GM21515 (cell line): ENCODE measurements around the gene C2CD3.
"Not testable (repeated sequence)": the region's sequence is repeated elsewhere in the genome, so short reads cannot be mapped to it uniquely, and the experiment has no call there.

Experiments used
- ATAC-seq: cut with Tn5 transposase; IDR thresholded peaks from one replicate; pipeline ENCODE4 v1.9.1; 2021; ENCODE audit not compliant: unreplicated experiment

Gene C2CD3

DNA sequence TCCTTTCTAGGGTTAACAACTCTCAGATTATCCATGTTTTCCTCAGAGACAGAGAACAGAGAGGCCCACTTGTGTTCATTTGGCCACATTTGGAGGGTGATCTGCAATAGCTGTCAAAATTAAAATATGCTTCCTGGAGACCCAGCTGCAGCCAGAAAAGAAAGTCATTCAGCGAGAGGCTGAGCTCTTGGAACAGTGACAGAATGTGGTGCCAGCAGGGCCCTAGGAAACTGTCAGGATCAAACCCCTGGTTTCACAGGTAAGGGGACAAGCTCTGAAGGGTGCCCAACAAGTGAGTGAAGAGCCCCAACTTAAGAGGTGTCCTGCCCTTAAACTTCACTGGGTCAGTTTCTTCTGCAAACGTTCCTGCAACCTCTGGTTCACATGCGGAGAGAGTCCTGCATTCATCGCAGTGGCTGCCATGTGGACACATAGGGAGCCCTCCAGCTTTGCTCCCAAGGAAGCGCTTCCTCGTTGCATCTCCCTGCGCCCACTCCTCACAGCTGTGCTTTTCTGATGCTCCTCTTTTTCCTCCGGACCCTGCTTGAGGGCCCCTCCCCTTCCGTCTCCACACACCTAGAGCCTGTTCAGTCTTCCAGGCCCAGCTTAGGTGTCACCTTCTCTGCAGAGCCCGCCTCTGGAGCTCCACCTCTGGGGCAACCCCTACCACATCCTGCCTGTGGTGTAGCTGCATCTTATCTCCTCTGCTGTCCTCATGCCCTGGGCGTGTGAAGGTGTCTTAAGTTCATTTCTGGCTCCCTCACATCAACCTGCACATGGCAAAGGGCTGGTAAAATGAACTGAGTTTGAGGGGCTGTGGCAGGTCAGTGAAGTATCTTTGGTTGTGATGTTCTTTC, 165.8 kb downstream of the C2CD3 start:
- ATAC-seq: no peak

DNA sequence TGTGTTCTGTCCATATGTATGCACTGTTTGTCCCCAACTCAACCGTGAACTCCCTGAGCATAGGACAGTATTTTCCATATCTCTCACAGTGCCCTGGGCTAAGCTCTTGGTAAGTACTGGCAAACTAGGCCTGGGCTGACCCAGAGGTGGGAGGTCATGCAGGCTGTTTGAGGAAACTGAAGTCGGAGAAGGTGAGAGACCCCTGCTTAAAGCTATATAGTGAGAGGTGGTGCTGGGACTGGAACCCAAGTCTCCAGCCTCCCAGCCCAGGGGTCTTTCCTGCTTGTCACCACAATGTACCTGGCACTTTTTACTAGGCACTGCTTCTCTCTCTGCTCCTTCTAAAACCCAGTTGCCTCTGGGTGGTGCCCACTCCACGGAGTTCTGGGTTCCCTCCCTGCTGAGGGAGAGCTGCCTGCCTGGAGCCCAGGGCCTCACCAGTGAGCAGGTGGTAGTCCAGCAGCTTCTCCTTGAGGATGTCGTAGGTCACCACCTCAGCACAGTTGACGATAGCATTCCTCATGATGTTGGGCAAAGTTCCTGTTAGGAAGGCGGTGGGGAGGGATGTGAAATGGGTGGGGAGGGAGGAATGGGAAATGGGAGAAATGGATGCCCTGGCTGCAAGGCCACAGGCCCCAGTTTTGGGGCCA, 166.6 kb downstream of the C2CD3 start:
- ATAC-seq: no peak

DNA sequence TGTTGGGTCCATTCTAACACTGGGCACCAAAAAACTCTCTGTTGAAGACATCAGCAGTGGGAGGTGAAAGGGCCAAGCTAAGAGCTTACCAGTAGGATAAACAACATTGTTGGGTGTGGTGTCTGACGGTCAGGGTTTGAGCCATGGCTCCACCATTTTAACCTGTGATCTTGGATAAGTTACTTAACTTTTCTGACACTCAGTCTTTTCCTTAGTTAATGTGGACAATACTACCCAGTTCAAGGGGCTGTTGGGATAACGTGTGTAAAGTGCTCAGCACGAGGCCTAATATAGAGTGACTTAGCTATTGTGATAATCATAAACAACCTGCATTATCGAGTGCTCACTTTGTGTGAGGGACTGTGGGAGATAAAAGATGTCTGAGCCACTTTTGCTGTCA, 168.0 kb downstream of the C2CD3 start:
- ATAC-seq: no peak

DNA sequence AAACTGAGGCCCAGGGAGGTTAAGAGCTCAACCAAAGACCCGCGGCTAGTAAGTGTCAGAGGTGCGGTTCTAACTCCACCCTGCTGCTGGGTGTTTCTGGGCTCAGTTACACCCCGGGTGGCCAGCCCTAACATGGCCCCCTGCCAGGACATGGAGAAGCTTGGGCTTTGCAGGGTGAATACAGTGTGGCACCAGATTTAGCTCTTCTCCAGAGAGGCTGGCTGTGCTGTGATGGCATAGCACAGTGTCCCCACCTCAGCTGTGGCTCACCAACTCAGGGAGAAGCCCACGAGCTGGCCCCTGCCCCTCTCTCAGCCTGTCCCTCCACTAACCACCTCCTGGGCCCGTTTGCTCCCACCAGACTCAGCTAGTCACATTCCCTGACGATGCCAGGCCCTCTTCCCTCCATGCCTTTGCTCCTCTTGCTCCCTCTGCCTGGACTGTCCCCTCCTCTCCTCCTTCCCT, 168.9 kb downstream of the C2CD3 start:
- ATAC-seq: no peak

DNA sequence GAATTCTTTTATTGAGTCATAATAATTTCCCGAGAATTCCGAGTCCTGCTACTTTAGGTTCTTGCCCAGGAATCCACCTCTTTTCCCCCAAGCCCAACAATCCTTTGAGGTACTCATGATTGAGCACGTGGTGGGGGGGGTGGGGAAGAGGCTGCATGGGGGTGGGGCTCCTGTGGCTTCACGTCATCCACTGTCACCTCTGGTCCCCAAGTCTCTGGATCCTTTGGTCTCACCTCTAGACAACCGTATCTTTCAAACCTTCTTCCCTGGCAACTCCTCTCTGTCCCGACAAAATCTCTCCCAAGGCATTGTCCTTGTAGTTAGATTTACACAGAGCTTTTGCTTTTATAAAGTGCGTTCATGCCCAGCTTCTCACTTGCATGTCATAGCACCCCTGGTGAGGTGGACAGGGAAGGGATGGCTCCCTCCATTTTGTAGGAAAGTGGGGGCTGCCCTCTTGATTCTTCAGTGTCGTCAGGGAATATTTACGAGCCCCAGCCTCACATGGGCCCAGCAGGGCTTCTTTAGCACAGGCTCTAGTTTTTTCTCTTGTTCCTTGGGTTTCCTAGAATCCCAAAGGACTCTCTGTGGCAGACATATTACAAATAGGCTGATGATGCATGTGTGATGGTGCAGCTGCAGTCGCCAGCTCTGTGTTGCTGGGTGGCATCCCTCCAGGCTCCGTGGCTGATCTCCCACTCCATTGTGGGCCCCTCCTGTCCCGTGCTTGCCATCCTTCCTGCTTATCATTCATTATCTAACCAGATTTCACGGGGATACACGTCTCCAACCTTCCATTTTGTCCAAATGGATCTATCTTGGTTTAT, 170.3 kb downstream of the C2CD3 start:
- no peak for ATAC-seq

DNA sequence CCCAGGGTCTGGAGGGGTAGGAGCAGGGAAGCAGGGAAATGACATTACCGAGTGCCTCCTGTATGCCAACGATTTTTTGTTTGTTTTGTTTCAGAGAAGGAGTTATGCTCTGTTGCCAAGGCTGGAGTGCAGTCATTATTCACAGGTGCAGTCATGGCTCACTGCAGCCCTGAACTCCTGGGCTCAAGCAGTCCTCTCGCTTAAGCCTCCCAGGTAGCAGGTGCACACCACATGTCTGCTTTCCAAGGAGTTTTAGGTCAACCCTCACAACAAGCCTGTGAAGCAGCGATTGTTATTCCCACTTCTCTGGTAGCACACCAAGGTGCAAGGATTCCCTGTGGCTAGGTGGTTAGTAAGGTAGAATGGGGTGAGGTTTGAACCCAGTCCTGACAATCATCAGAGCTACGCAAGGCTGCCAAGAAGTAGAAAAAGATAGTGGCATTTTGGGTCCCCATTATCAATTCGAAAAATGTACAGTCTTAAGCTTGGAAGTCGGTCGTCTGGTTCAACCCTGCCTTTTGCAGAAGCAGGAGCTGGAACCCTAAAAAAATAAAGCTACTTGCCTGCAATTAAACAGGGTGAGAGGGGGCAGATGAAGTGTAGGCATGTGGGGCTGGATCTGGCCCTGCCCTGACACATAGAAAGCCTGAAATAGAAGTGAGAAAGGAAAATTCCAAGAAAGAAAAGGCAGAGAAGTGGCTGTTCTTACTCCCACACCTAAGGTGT, 171.1 kb downstream of the C2CD3 start:
- ATAC-seq: no peak

DNA sequence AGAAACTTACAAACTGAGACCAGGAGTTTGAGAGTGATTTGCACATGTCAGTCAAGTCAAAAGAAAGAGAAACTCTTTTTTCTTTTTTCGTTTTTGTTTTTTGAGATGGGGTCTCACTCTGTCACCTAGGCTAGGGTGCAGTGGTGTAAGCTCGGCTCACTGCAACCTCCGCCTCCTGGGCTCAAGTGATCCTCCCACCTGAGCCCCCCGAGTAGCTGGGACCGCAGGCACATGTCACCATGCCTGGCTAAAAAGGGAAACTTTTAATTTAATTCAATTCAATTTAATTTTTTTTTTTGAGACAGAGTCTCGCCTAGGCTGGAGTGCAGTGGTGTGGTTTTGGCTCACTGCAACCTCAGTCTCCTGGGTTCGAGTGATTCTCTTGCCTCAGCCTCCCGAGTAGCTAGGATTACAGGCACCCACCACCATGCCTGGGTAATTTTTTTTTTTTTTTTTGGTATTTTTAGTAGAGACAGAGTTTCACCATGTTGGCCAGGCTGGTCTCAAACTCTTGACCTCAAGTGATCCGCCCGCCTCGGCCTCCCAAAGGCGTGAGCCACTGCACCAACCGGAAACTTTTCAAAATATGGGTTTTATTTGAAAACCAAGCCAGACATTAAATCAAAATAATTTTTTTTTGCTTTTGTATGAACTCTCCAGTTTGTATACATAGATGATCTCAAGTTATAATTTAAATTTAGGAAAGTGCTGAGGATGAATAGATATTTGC, 171.8 kb downstream of the C2CD3 start:
- ATAC-seq: no peak

DNA sequence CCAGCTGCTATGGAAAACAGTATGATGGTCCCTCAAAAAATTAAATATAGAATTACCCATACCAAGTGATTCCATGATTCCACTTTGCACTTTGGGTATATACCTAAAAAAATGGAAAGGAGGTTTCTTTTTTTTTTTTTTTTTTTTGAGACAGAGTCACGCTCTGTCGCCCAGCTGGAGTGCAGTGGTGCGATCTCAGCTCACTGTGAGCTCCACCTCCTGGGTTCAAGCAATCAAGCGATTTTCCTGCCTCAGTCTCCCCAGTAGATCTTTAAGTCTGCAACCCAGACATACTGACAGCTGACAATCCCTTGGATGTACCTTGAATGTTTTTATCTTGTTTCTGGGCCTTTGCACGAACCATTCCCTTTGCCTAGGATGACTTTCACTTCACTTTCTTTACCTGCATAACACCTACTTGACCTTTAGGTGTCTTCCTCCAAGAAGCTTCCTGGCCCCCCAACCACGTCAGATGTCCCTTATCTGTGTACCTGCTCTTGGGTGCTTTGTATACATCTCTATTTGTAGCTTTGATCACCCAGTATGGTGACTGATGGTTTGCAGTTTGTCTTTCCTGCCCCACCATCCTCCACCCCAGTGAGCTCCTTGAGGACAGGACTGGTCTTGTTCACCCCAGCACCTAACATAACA, 173.6 kb downstream of the C2CD3 start:
- ATAC-seq: no peak

DNA sequence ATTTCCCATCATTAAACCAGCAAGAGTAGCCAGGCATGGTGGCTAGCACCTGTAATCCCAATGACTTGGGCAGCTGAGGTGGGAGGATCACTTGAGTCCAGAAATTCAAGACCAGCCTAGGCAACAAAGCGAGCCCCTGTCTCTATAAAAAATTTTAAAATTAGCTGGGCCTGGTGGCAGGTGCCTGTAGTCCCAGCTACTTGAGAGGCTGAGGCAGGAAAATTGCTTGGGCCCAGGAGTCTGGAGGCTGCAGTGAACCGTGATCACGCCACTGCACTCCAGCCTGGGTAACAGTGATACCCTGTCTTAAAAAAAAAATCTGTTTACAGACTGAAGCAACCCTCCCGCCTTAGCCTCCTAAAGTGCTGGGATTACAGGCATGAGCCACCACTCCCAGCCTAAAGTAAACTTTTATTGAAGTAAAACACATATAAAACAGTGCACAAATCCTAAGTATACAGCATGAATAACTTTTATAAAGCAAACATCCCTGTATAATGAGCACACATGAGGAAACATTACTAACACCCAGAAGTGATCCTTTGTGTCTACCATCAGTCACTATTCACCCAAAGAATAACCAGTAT, 174.5 kb downstream of the C2CD3 start:
- ATAC-seq: no peak

DNA sequence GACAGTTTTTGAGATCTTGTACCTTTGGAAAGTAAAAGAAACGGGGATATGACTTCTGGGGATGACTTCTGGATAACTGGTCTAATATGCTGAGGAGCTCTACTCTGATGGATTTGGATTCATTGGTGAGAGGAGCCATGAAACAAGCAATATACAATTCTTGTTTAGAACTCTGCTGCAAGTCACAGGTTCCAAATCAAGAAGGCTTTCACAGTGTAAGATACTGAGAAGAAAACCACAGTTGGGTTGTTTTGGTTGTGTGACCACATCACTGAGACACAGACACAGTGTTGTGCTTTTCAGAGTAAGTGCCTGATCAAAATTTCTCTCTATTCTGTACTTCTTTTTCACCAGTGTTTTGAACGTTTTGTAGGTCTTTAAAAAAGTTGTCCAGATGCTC, 175.1 kb downstream of the C2CD3 start:
- ATAC-seq: no peak

DNA sequence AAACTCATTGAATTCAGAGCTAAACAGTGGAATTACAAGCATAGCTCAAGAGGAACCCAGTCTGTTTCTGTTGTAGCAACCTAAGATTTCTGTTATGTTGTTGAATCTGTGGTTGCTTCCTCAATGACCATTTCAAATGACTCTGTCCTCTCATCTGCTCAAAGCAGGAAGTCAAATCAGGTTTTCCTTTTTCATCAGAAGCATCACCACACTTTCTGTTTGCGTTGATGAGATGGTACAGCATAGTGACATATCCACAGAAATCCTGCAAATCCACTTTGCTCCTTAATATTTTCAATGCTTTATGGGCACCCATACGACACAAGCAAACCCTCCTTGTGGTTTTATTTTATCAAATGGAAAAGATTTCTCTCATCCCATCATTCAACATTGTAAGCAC, 175.6 kb downstream of the C2CD3 start:
- peak; percentile 45 for ATAC-seq

DNA sequence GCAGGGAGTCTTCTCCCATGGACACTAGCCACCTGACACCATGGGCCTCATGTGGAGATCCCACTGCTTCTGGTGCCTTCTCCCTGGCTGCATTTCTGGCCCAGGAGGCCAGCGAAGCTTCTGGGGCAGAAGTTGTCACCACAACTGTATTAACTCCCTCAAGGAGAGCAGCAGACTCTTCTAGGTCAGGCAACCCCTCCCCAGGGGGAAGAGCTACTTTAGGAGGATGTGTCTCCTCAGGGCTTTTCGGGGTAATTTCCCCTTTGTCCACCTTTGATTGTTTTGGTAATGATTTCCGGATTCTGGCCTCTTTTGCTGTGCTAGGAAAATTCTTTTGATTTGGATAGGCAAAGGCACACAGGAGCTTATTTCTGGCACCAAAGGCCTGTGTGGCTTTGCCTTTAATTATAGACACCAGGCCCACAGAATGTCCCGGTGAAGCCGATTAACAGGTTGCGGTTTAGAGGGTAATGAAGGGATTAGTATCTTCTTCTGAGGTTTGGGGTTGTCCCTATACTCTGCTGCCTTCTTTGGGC, 179.3 kb downstream of the C2CD3 start:
- ATAC-seq: no peak

DNA sequence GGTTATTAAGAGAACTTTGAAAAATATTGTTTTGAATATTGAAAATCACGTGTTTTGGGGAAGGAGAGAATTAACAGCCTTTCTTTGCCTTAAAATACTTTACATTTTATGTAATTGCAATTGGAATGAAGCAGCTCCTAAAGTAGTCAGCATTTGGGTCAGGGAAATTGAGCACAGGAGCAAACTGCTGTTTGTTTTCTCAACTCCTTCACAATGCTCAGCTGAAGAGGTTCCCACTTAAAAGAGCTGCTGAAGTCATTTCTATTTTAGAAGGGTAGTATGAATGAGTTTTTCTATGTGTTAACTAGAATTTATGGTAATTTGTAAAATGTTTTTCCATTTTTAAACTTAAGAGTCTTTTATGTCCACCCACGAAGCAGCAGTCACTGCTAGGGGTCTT, 180.1 kb downstream of the C2CD3 start:
- no peak for ATAC-seq

DNA sequence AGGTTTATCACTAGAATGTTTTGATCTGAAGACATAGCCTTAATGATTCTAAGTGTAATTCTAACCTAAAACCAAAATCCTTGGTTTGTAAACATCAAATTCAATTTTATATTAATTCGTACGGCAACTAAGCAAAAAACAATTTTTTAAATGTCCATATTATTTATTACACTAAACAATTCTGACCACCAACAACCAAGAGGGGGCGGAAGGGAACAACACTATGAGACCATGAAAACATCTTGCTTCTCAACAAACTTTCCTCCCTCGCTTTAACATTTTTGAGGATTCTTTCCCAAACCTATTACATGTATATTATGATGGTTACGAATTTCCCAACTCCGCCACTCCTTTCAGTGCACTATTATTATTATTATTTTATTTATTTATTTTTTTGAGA, 181.6 kb downstream of the C2CD3 start:
- no peak for ATAC-seq

DNA sequence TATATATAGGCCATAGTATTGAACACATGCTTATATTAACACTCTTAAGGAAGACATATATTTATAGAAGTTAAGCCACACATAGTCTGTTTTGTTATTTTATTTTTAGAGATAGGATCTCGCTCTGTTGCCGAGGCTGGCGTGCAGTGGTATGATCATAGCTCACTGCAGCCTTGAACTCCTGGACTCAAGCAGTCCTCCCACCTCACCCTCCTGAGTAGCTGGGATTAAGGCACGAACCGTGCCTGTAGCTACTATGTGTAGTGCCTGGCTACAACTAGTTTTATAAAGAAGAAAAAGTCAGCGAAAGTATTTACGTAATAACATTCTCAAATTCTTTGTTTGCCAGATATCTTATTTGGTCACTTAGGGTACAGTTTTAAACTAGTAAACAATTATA, 182.6 kb downstream of the C2CD3 start:
- no peak for ATAC-seq

DNA sequence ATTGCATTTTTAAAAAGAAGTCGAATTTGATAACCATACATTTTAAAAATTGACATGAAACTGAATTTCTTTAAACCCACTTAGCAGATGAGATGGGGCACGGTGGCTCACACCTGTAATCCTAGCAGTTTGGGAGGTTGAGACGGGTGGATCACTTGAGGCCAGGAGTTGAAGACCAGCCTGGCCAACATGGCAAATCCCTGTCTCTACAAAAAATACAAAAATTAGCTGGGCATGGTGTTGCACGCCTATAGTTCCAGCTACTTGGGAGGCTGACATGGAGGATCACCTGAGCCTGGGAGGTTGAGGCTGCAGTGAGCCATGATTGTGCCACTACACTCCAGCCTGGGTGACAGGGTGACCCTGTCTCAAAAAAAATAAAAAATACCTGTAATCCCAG, 185.1 kb downstream of the C2CD3 start:
- ATAC-seq: not testable (repeated sequence)

DNA sequence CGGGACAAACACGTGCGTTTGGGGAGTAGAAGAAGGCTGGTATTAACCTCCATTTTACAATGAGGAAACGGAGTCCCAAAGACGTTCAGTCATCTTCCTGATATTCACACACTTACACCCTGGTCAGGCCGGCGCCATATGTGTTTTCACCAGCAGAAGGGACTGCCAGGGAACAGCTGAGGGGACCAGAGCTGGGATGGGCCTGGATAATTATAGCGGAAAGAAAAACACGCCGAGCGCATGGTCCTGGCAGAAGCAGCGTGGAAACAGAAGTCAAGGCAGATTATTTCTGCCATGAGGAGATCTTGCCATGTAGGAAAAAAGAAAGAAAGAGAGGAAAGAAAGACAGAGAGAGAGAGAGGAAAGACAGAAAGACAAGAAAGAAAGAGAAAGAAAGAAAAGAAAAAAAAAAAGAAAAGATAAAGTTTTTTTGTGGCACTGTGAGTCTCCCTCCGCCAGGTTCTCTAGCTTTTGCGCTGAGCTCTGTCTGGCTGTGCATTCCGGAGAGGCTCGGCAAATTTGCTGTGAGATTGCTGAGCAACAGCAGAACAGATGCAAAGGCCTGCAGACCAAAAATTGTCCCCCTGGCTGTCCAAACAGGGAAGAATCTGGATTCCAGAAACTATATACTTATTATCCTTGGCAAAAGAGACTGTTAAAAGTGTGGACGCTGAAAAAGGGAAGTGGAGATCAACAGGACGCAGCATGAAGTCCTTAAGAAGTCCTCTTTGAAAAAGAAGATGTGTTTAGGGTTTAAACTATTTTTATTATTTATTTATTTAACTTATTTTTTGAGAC, 186.9 kb downstream of the C2CD3 start:
- ATAC-seq: no peak

DNA sequence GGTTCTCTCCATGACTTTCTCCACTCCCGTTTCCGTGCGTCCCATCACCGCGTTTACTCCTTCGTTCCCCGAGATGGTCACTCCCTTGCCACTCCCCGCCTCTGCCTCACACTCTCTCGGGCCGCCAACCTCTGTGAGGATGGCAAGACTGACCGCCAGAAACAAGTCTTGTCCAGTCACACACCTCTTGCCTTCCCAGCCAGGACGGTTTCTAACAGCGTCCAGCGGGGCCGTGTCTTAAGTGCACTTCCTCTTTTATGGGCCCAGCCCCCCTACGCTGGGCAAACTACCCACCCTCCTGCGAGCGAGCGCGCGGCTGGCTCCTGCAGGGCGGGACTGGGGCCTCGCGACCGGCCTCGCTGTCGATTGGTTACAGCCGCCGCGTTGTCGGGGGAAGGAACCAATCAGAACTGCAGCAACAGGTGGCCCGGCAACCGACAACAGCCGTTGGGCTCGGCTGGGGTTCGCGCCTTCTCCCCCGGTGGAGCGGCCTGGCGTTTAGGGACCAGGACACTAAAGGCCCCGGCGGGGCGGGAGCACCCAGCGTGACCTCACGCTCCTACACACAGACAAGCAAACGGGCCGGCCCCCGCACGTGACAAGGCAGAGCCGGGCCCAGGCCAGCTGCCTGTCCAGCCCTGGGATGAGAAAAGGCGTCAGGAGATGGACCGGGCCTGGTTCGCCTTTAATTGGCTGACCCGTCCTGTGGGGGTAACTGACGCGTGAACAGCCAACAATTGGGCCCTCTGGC, 187.6 kb downstream of the C2CD3 start:
- peak; percentile 73 for ATAC-seq
